Liver (tissue), 3 donors: ENCODE results near the gene CMTM1.

ENCODE experiments used
- ATF3 ChIP-seq: IDR thresholded peaks from 2 replicates; pipeline ENCODE4 v1.6.1; 2016; ENCODE audit warnings: antibody characterized with exemption
- CTCF ChIP-seq: fragments of 150-350 bp; IDR thresholded peaks from 2 replicates; pipeline ENCODE4 v1.5.1; 2017; ENCODE audit warnings: improper control_type of control experiment, low read depth, low read length; ENCODE audit not compliant: missing input control
- EGR1 ChIP-seq, 2 donors: IDR thresholded peaks; 2 replicates each; pipeline ENCODE4 v1.6.1; 2016 to 2018; ENCODE audit warnings: antibody characterized with exemption in 2 of 2, low read depth in 2 of 2
- GABPA ChIP-seq, 2 donors: IDR thresholded peaks in 1 of 2; conservative IDR thresholded peaks in 1 of 2; 2 replicates each; pipeline ENCODE4 v1.6.1; 2016; ENCODE audit warnings: antibody characterized with exemption in 2 of 2, mild to moderate bottlenecking in 1 of 2, moderate library complexity in 1 of 2
- JUND ChIP-seq, 2 donors: IDR thresholded peaks; 2 replicates each; pipeline ENCODE4 v1.6.1; 2016; ENCODE audit warnings: antibody characterized with exemption in 2 of 2
- REST ChIP-seq: IDR thresholded peaks from 2 replicates; pipeline ENCODE4 v1.6.1; 2016; ENCODE audit warnings: antibody characterized with exemption, mild to moderate bottlenecking
- RXRA ChIP-seq, 2 donors: IDR thresholded peaks; 2 replicates each; pipeline ENCODE4 v1.6.1; 2017 to 2018; ENCODE audit warnings: antibody characterized with exemption in 2 of 2, mild to moderate bottlenecking in 1 of 2
- TAF1 ChIP-seq: conservative IDR thresholded peaks from 2 replicates; pipeline ENCODE4 v1.6.1; 2016; ENCODE audit warnings: antibody characterized with exemption, mild to moderate bottlenecking
- YY1 ChIP-seq: IDR thresholded peaks from 2 replicates; pipeline ENCODE4 v1.6.1; 2016; ENCODE audit warnings: antibody characterized with exemption, mild to moderate bottlenecking
- ZBTB33 ChIP-seq: IDR thresholded peaks from 2 replicates; pipeline ENCODE4 v1.6.1; 2016; ENCODE audit warnings: antibody characterized with exemption
- donor health status: healthy.
- donor health status: healthy.

- no peak for TF ChIP-seq CTCF
- TF ChIP-seq TAF1 = no peak
- no peak for TF ChIP-seq RXRA (IDR thresholded peaks at IDR 0.05)
- no peak for TF ChIP-seq EGR1 (IDR thresholded peaks at IDR 0.05; ENCODE audit: low read depth in 2 of 2)
- no peak for TF ChIP-seq REST
- no peak for TF ChIP-seq JUND (IDR thresholded peaks at IDR 0.05)
- TF ChIP-seq ZBTB33 = no peak
- no peak for TF ChIP-seq GABPA (IDR thresholded peaks at IDR 0.05 in 1 of 2, conservative IDR thresholded peaks at IDR 0.05 in 1 of 2)
- no peak for TF ChIP-seq ATF3
- TF ChIP-seq YY1 = no peak
These were observed 13.0 kb upstream of the CMTM1 start for GRCh38 chr16:66553223-66553622.
